ENCODE measurements around the gene GPX4. TPM values are rescaled to one million over a fixed set of nuclear protein-coding genes. Genes with fewer than 3 reads are reported as not detected.

The GPX4 gene
- polyA plus RNA-seq, 3 donors, result 459 to 508 (median 493) TPM

DNA sequence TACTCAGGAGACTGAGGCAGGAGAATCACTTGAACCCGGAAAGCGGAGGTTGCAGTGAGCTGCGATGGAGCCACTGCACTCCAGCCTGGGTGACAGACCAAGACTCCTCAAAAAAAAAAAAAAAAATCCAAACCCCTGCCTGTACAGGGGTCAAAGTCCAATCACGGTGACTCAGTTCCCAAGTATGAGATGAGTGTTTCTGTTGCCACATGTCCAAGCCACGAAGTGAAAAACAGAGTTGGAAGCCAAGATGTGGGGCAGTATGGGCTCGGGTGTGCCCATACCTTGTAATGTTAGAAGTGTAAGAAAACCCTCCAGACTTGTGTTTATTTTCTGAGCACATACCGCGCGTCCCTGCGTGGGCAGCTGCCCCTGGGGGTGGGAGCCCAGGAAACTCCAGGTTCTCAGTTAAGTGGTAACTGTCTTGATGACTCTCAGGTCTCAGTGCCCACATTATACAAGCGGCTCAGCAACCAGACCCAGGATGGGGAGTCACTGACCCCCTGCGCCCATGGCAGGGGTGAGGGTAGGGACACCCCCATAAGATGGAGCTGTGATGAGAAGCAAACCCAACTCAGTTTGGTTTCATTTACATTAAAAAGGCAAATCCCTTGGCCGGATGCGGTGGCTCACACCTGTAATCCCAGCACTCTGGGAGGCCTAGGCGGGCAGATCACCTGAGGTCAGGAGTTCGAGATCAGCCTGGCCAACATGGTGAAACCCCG, 1.2 kb upstream of the GPX4 start:
- Mint-ChIP-seq H3K27me3 (ENCODE audit: low read depth in 3 of 3) (peaks cover 0 to 3% (median 0%) of the 10 kb centered on the region in 3 donors), H3K36me3 (peaks cover 5 to 17% of the 10 kb centered on the region in 2 donors), H3K4me1 (peaks cover 62% of the 10 kb centered on the region), H3K27ac (peak overlapping the region; percentile 96 to 99 (median 98)), H3K4me3 (peak overlapping the region in 1 of 2 donors; percentile 59), H3K9me3 (peaks cover 7 to 15% (median 13%) of the 10 kb centered on the region in 7 donors)
- WGBS (ENCODE audit: insufficient coverage), result 63% methylated on average over 12 of the region's 17 CpGs
- intact Hi-C loops (cut with micrococcal nuclease), result loop anchor here (2.0 to 10.0 kb wide), 6 partner anchors 16 to 175 kb away; partner anchors contain the start of genes ARHGAP45 (in 2 of the 2), ARID3A (in 1 of the 2), ATP5F1D (in 1 of the 2) and CIRBP (in 1 of the 2)
- Histone ChIP-seq H3K27ac (ENCODE audit: low read depth in 1 of 2, low read length in 2 of 2) (peak overlapping the region; percentile 95 to 99), H4K20me1 (ENCODE audit: insufficient read depth, low read length) (peaks cover 29% of the 10 kb centered on the region), H2AFZ (ENCODE audit: insufficient read depth, low read depth, low read length, poor library complexity, severe bottlenecking) (no peak overlapping the region), H3K4me2 (replicated peaks; ENCODE audit: extremely low read depth, low read length, poor library complexity, severe bottlenecking) (peak overlapping the region; percentile 68), H3K79me2 (ENCODE audit: insufficient read depth, low read length) (peaks cover 27% of the 10 kb centered on the region), H3K9ac (ENCODE audit: insufficient read depth, low read length, poor library complexity, severe bottlenecking) (peak overlapping the region; percentile 78), H3K27me3 (ENCODE audit: control insufficient read depth in 2 of 2, insufficient read depth in 2 of 2, low read length in 2 of 2) (no peaks in the 10 kb centered on the region), H3K9me3 (replicated peaks in 1 of 2; ENCODE audit: control insufficient read depth in 1 of 2, insufficient read depth in 1 of 2, low read length in 2 of 2) (peaks cover 0 to 12% of the 10 kb centered on the region in 2 donors), H3K36me3 (replicated peaks in 1 of 2; ENCODE audit: control insufficient read depth in 1 of 2, insufficient read depth in 2 of 2, low read length in 2 of 2) (peaks cover 17 to 18% of the 10 kb centered on the region in 2 donors), H3K4me3 (replicated peaks in 1 of 3; ENCODE audit: low read depth in 2 of 3, low read length in 3 of 3) (peak overlapping the region in 1 of 3 experiments; percentile 62), H3K4me1 (ENCODE audit: control insufficient read depth in 1 of 2, insufficient read depth in 2 of 2, low read length in 2 of 2) (peaks cover 83 to 89% of the 10 kb centered on the region in 2 donors)
- DNase-seq, result peak; percentile 76 to 91 (median 89)
- TF ChIP-seq, protein P1, sequence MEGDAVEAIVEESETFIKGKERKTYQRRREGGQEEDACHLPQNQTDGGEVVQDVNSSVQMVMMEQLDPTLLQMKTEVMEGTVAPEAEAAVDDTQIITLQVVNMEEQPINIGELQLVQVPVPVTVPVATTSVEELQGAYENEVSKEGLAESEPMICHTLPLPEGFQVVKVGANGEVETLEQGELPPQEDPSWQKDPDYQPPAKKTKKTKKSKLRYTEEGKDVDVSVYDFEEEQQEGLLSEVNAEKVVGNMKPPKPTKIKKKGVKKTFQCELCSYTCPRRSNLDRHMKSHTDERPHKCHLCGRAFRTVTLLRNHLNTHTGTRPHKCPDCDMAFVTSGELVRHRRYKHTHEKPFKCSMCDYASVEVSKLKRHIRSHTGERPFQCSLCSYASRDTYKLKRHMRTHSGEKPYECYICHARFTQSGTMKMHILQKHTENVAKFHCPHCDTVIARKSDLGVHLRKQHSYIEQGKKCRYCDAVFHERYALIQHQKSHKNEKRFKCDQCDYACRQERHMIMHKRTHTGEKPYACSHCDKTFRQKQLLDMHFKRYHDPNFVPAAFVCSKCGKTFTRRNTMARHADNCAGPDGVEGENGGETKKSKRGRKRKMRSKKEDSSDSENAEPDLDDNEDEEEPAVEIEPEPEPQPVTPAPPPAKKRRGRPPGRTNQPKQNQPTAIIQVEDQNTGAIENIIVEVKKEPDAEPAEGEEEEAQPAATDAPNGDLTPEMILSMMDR (IDR thresholded peaks at IDR 0.05), result no peak

DNA sequence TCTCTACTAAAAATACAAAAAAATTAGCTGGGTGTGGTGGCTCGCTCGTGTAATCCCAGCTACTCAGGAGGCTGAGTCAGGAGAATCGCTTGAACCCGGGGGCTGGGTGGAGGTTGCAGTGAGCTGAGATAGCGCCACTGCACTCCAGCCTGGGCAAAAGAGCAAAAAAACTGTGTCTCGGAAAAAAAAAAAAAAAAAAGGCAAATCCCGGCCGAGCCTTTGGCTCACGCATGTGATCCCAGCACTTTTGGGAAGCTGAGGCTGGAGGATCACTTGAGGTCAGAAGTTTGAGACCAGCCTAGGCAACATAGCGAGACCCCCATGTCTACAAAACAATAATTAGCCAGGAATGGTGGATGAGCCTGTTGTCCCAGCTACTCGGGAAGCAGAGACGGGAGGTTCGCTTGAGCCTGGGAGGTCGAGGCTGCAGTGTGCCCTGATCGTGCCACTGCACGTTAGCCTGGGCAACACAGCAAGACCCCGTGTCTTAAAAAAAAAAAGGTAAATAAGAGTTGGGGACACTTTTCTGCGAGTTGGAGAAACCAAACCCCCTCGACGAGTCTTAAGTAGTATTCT, 574 bp upstream of the GPX4 start:
- H3K4me3 ChIP-seq (replicated peaks in 1 of 3; ENCODE audit: low read depth in 2 of 3, low read length in 3 of 3), result peak overlapping the region in 1 of 3 experiments; percentile 62
- no peak overlapping the region for H2AFZ ChIP-seq (ENCODE audit: insufficient read depth, low read depth, low read length, poor library complexity, severe bottlenecking)
- Mint-ChIP-seq H3K27ac (peak overlapping the region; percentile 96 to 99 (median 98)), H3K9me3 (peaks cover 7 to 15% (median 13%) of the 10 kb centered on the region in 7 donors), H3K36me3 (peaks cover 5 to 17% of the 10 kb centered on the region in 2 donors), H3K4me3 (peak overlapping the region; percentile 61 to 67), H3K4me1 (peaks cover 55% of the 10 kb centered on the region), H3K27me3 (ENCODE audit: low read depth in 3 of 3) (peaks cover 0 to 3% (median 0%) of the 10 kb centered on the region in 3 donors)
- TF ChIP-seq, protein P1 (IDR thresholded peaks at IDR 0.05), result no peak
- peak overlapping the region; percentile 93 for H3K4me2 ChIP-seq (replicated peaks; ENCODE audit: extremely low read depth, low read length, poor library complexity, severe bottlenecking)
- peaks cover 77 to 86% of the 10 kb centered on the region in 2 donors for H3K4me1 ChIP-seq (ENCODE audit: control insufficient read depth in 1 of 2, insufficient read depth in 2 of 2, low read length in 2 of 2)
- peaks cover 0 to 12% of the 10 kb centered on the region in 2 donors for H3K9me3 ChIP-seq (replicated peaks in 1 of 2; ENCODE audit: control insufficient read depth in 1 of 2, insufficient read depth in 1 of 2, low read length in 2 of 2)
- DNase-seq, result no peak
- intact Hi-C loops (cut with micrococcal nuclease), result loop anchor here (2.0 to 10.0 kb wide), 6 partner anchors 16 to 176 kb away; partner anchors contain the start of genes ARHGAP45 (in 2 of the 2), ARID3A (in 1 of the 2), ATP5F1D (in 1 of the 2) and CIRBP (in 1 of the 2)
- 53% methylated on average over 18 of the region's 20 CpGs for WGBS (ENCODE audit: insufficient coverage)
- H3K36me3 ChIP-seq (replicated peaks in 1 of 2; ENCODE audit: control insufficient read depth in 1 of 2, insufficient read depth in 2 of 2, low read length in 2 of 2), result peaks cover 21 to 22% of the 10 kb centered on the region in 2 donors
- H3K27me3 ChIP-seq (ENCODE audit: control insufficient read depth in 2 of 2, insufficient read depth in 2 of 2, low read length in 2 of 2), result no peaks in the 10 kb centered on the region
- peak overlapping the region; percentile 88 for H3K9ac ChIP-seq (ENCODE audit: insufficient read depth, low read length, poor library complexity, severe bottlenecking)
- peaks cover 34% of the 10 kb centered on the region for H4K20me1 ChIP-seq (ENCODE audit: insufficient read depth, low read length)
- peaks cover 27% of the 10 kb centered on the region for H3K79me2 ChIP-seq (ENCODE audit: insufficient read depth, low read length)
- H3K27ac ChIP-seq (ENCODE audit: low read depth in 1 of 2, low read length in 2 of 2), result peak overlapping the region; percentile 95 to 99

Measured in CD14-positive monocyte (primary cell).